ENCODE measurements around the gene BDH1. TPM values are rescaled to one million over a fixed set of nuclear protein-coding genes. Genes with fewer than 3 reads are reported as not detected.

Gene BDH1
- total RNA-seq, 1 donor from 2014 or later, result 16.8 TPM

- no peak for FAIRE-seq
Measured at GRCh38 chr3:197465197-197465995, 90.4 kb downstream of the BDH1 start.

GRCh38 chr3:197464794-197465193 lies 91.0 kb downstream of the BDH1 start:
- H3K36me3 ChIP-seq (ENCODE audit: control insufficient read depth, insufficient read depth, low read length), result no peaks in the 10 kb centered on the region
- H3K4me3 ChIP-seq (ENCODE audit: low read depth, low read length), result no peak overlapping the region
- DNase-seq (ENCODE audit: low read depth), result no peak
- no peak for FAIRE-seq
- no peaks in the 10 kb centered on the region for H3K27me3 ChIP-seq (ENCODE audit: control insufficient read depth, insufficient read depth, low read length)
- TF ChIP-seq, protein P1, sequence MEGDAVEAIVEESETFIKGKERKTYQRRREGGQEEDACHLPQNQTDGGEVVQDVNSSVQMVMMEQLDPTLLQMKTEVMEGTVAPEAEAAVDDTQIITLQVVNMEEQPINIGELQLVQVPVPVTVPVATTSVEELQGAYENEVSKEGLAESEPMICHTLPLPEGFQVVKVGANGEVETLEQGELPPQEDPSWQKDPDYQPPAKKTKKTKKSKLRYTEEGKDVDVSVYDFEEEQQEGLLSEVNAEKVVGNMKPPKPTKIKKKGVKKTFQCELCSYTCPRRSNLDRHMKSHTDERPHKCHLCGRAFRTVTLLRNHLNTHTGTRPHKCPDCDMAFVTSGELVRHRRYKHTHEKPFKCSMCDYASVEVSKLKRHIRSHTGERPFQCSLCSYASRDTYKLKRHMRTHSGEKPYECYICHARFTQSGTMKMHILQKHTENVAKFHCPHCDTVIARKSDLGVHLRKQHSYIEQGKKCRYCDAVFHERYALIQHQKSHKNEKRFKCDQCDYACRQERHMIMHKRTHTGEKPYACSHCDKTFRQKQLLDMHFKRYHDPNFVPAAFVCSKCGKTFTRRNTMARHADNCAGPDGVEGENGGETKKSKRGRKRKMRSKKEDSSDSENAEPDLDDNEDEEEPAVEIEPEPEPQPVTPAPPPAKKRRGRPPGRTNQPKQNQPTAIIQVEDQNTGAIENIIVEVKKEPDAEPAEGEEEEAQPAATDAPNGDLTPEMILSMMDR (IDR thresholded peaks at IDR 0.05; ENCODE audit: insufficient read depth, low read length, severe bottlenecking), result no peak

More at GRCh38 chr3:197465197-197465995, 90.4 kb downstream of the BDH1 start:
- H3K27me3 ChIP-seq (ENCODE audit: control insufficient read depth, insufficient read depth, low read length), result no peaks in the 10 kb centered on the region
- TF ChIP-seq, protein P1 (IDR thresholded peaks at IDR 0.05; ENCODE audit: insufficient read depth, low read length, severe bottlenecking), result no peak
- H3K36me3 ChIP-seq (ENCODE audit: control insufficient read depth, insufficient read depth, low read length), result no peaks in the 10 kb centered on the region
- DNase-seq (ENCODE audit: low read depth), result no peak
- no peak overlapping the region for H3K4me3 ChIP-seq (ENCODE audit: low read depth, low read length)

GRCh38 chr3:197463279-197463678 lies 92.5 kb downstream of the BDH1 start:
- H3K27me3 ChIP-seq (ENCODE audit: control insufficient read depth, insufficient read depth, low read length), result no peaks in the 10 kb centered on the region
- no peak for FAIRE-seq
- H3K36me3 ChIP-seq (ENCODE audit: control insufficient read depth, insufficient read depth, low read length), result no peaks in the 10 kb centered on the region
- TF ChIP-seq, protein P1 (IDR thresholded peaks at IDR 0.05; ENCODE audit: insufficient read depth, low read length, severe bottlenecking), result no peak
- no peak overlapping the region for H3K4me3 ChIP-seq (ENCODE audit: low read depth, low read length)
- DNase-seq (ENCODE audit: low read depth), result no peak

- Histone ChIP-seq H3K27me3 (ENCODE audit: control insufficient read depth, insufficient read depth, low read length) (no peaks in the 10 kb centered on the region), H3K36me3 (ENCODE audit: control insufficient read depth, insufficient read depth, low read length) (no peaks in the 10 kb centered on the region), H3K4me3 (ENCODE audit: low read depth, low read length) (no peak overlapping the region)
- no peak for FAIRE-seq
- no peak for DNase-seq (ENCODE audit: low read depth)
- TF ChIP-seq, protein P1 (IDR thresholded peaks at IDR 0.05; ENCODE audit: insufficient read depth, low read length, severe bottlenecking), result no peak
Measured at GRCh38 chr3:197462808-197463207, 93.0 kb downstream of the BDH1 start.

DNA sequence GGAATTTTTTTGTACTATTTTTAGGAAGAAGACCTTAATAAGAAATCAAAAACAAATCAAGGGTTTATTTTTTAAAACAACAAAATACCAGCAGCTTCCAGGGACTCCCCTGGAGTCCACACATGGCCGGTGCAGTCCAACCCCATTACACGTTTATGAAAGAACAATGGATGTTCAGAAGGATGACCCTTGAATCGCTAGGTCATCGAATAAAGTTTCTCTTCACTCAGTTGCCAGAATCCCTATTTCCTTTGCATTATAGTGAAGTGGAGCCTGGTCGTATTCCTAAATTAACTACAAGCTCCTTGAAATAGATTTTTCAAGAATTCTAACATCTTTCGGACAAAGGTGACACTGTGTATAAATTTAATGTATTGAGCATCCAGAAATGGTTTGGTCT lies 95.1 kb downstream of the BDH1 start:
- H3K4me3 ChIP-seq (ENCODE audit: low read depth, low read length), result no peak overlapping the region
- no peaks in the 10 kb centered on the region for H3K27me3 ChIP-seq (ENCODE audit: control insufficient read depth, insufficient read depth, low read length)
- DNase-seq (ENCODE audit: low read depth), result no peak
- no peaks in the 10 kb centered on the region for H3K36me3 ChIP-seq (ENCODE audit: control insufficient read depth, insufficient read depth, low read length)
- TF ChIP-seq, protein P1 (IDR thresholded peaks at IDR 0.05; ENCODE audit: insufficient read depth, low read length, severe bottlenecking), result no peak
- no peak for FAIRE-seq

DNA sequence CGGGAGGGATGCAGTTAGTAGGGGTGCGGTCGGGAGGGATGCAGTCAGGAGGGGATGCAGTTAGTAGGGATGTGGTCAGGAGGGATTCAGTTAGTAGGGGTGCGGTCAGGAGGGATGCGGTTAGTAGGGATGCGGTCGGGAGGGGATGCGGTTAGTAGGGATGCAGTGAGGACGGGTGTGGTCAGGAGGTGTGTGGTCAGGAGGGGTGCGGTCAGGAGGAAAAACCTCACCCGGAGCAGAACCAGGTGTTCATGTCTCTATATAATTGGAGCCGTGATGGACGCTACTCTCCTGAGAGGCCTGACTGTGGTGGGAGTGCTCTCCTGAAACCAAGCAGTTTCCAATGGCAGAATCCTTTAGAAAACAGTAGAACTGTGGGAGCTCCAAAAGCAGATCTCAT lies 95.8 kb downstream of the BDH1 start:
- TF ChIP-seq, protein P1 (IDR thresholded peaks at IDR 0.05; ENCODE audit: insufficient read depth, low read length, severe bottlenecking), result no peak

More for the DNA sequence above, 95.8 kb downstream of the BDH1 start:
- H3K27me3 ChIP-seq (ENCODE audit: control insufficient read depth, insufficient read depth, low read length), result no peaks in the 10 kb centered on the region
- H3K4me3 ChIP-seq (ENCODE audit: low read depth, low read length), result no peak overlapping the region
- FAIRE-seq (no peak), DNase-seq (ENCODE audit: low read depth) (no peak)
- no peaks in the 10 kb centered on the region for H3K36me3 ChIP-seq (ENCODE audit: control insufficient read depth, insufficient read depth, low read length)
